IMR-90 (cell line): ENCODE measurements around the gene C11orf54. TPM values are rescaled to one million over a fixed set of nuclear protein-coding genes. Genes with fewer than 3 reads are reported as not detected.
A peak's percentile ranks its signal among the peaks of the same experiment; 100 is the strongest.

Experiments
- ATAC-seq: fragments of 200-7000 bp; cut with Tn5 transposase; 2 replicates; pipeline ENCODE4 v1.9.1; 2020; ENCODE audit warnings: low read depth, mild to moderate bottlenecking, moderate library complexity
- BruUV-seq: library from RNA; stranded (reverse); fragments of 400-500 nt; replicated peaks from 2 replicates; lab custom pipeline; 2021; lab: Mats Ljungman, UMichigan
- CTCF ChIA-PET: fragments of 300-600 bp; formaldehyde crosslinking; extraction: SDS; loops from one replicate; lab custom pipeline; 2021; ENCODE audit warnings: antibody characterized with exemption; lab: Yijun Ruan, JAX
- POLR2A ChIA-PET: fragments of 300-600 bp; sonication (Branson Sonifier 250); formaldehyde crosslinking; loops from one replicate; lab custom pipeline; 2022; ENCODE audit warnings: antibody characterized with exemption; ENCODE audit not compliant: unreplicated experiment; lab: Charles Lee
- DNase-seq: peaks from one replicate; pipeline ENCODE4 v3.0.0; 2013
- H2AFZ ChIP-seq: replicated peaks from 2 replicates; pipeline ENCODE3; 2013; ENCODE audit warnings: low read length, mild to moderate bottlenecking; ENCODE audit not compliant: poor library complexity
- H2AK5ac ChIP-seq: 2 replicates; pipeline ENCODE4 v1.6.1; 2013; ENCODE audit warnings: low read depth, low read length, inconsistent platforms
- H2AK9ac ChIP-seq: replicated peaks from 2 replicates; pipeline ENCODE3; 2013; ENCODE audit warnings: mild to moderate bottlenecking, low read depth, low read length, moderate library complexity; ENCODE audit not compliant: poor library complexity
- H2BK120ac ChIP-seq: 2 replicates; pipeline ENCODE4 v1.6.1; 2013; ENCODE audit warnings: low read depth, low read length, inconsistent platforms
- H2BK15ac ChIP-seq: 3 replicates; pipeline ENCODE4 v1.6.1; 2013; ENCODE audit warnings: low read depth, low read length, inconsistent platforms
- H2BK20ac ChIP-seq: 2 replicates; pipeline ENCODE4 v1.6.1; 2013; ENCODE audit warnings: low read depth, mild to moderate bottlenecking, inconsistent platforms, low read length, moderate library complexity
- H2BK5ac ChIP-seq: 2 replicates; pipeline ENCODE4 v1.6.1; 2013; ENCODE audit warnings: mild to moderate bottlenecking, low read depth, low read length, inconsistent platforms; ENCODE audit not compliant: poor library complexity, severe bottlenecking
- H3K14ac ChIP-seq: replicated peaks from 2 replicates; pipeline ENCODE4 v1.6.1; 2013; ENCODE audit warnings: low read depth, low read length, inconsistent platforms
- H3K18ac ChIP-seq: 2 replicates; pipeline ENCODE4 v1.6.1; 2013; ENCODE audit warnings: low read depth, low read length, control low read depth
- H3K23ac ChIP-seq: 2 replicates; pipeline ENCODE4 v1.6.1; 2013; ENCODE audit warnings: low read depth, low read length, inconsistent platforms
- H3K27ac ChIP-seq: 2 replicates; pipeline ENCODE4 v1.5.1; 2013; ENCODE audit warnings: mild to moderate bottlenecking, control low read depth, low read length; ENCODE audit not compliant: insufficient read depth
- H3K27me3 ChIP-seq: 2 replicates; pipeline ENCODE4 v1.6.1; 2013; ENCODE audit warnings: low read length; ENCODE audit not compliant: control insufficient read depth, insufficient read depth
- H3K36me3 ChIP-seq: 2 replicates; pipeline ENCODE4 v1.6.1; 2013; ENCODE audit warnings: low read length, mixed read lengths; ENCODE audit not compliant: control insufficient read depth, insufficient read depth
- H3K4ac ChIP-seq: 2 replicates; pipeline ENCODE4 v1.6.1; 2013; ENCODE audit warnings: low read depth, low read length, inconsistent platforms
- H3K4me1 ChIP-seq: 2 replicates; pipeline ENCODE4 v1.6.1; 2013; ENCODE audit warnings: low read length, mixed read lengths; ENCODE audit not compliant: control insufficient read depth, insufficient read depth
- H3K4me2 ChIP-seq: 2 replicates; pipeline ENCODE4 v1.6.1; 2013; ENCODE audit warnings: low read depth, mild to moderate bottlenecking, control low read depth, low read length, moderate library complexity
- H3K4me3 ChIP-seq: 2 replicates; pipeline ENCODE4 v1.5.1; 2013; ENCODE audit warnings: low read depth, mild to moderate bottlenecking, control low read depth, low read length, moderate library complexity; ENCODE audit not compliant: insufficient read depth
- H3K56ac ChIP-seq: 2 replicates; pipeline ENCODE4 v1.6.1; 2013; ENCODE audit warnings: low read length, inconsistent platforms; ENCODE audit not compliant: insufficient read depth; ENCODE audit errors: extremely low read depth
- H3K79me1 ChIP-seq, 2 experiments: 2 replicates each; pipeline ENCODE4 v1.6.1; 2013; ENCODE audit warnings: low read length in 2 of 2, inconsistent platforms in 1 of 2, low read depth in 1 of 2
- H3K9ac ChIP-seq: 2 replicates; pipeline ENCODE4 v1.6.1; 2013; ENCODE audit warnings: low read depth, low read length, control low read depth
- H3K9me1 ChIP-seq: 2 replicates; pipeline ENCODE4 v1.6.1; 2013; ENCODE audit warnings: low read length, inconsistent platforms; ENCODE audit not compliant: insufficient read depth
- H3K9me3 ChIP-seq: 2 replicates; pipeline ENCODE4 v1.6.1; 2013; ENCODE audit warnings: low read length; ENCODE audit not compliant: control insufficient read depth, insufficient read depth
- H4K20me1 ChIP-seq: 2 replicates; pipeline ENCODE4 v1.6.1; 2013; ENCODE audit warnings: low read length, inconsistent platforms; ENCODE audit not compliant: insufficient read depth
- H4K5ac ChIP-seq: 2 replicates; pipeline ENCODE4 v1.6.1; 2013; ENCODE audit warnings: mild to moderate bottlenecking, low read depth, low read length, control low read depth
- H4K8ac ChIP-seq, 2 experiments: 2 replicates each; pipeline ENCODE4 v1.6.1; 2013; ENCODE audit warnings: low read depth in 2 of 2, low read length in 2 of 2, control low read depth in 1 of 2, inconsistent platforms in 1 of 2
- H4K91ac ChIP-seq: 2 replicates; pipeline ENCODE4 v1.6.1; 2013; ENCODE audit warnings: low read depth, low read length, inconsistent platforms; ENCODE audit not compliant: insufficient read depth
- CEBPB ChIP-seq: IDR thresholded peaks from 2 replicates; pipeline ENCODE4 v1.6.1; 2012; ENCODE audit warnings: low read depth, low read length, improper control_type of control experiment
- POLR2A ChIP-seq: IDR thresholded peaks from 2 replicates; pipeline ENCODE4 v1.6.1; 2012; ENCODE audit warnings: mild to moderate bottlenecking, low read depth, low read length
- USF2 ChIP-seq: fragments of 150-350 bp; IDR thresholded peaks from 2 replicates; pipeline ENCODE4 v1.6.1; 2017; ENCODE audit warnings: mild to moderate bottlenecking, antibody characterized with exemption, low read length, low read depth
- WGBS, 2 experiments: methylation state at CpG; one replicate each; pipeline versions ENCODE4 v1.1.5 to v1.1.7; 2013; ENCODE audit warnings: missing lambda C conversion rate in 2 of 2; ENCODE audit not compliant: insufficient read length in 1 of 2; ENCODE audit errors: extremely low coverage in 2 of 2; 5-methylcytosine and 5-hydroxymethylcytosine counted together
- dilution Hi-C: fragments of 300-500 bp; cut with HindIII; formaldehyde crosslinking; loops from one replicate; pipeline ENCODE4 v1.14.3; 2018; ENCODE audit warnings: low sequenced_read_pairs; ENCODE audit not compliant: unreplicated experiment
- in situ Hi-C: fragments of 300-500 bp; cut with MboI; formaldehyde crosslinking; loops from 3 replicates; pipeline ENCODE4 v1.14.3; 2019; ENCODE audit warnings: low sequenced_read_pairs, inconsistent platforms, mixed read lengths
- intact Hi-C: fragments of 100-400 bp; cut with micrococcal nuclease; formaldehyde crosslinking; loops from 2 replicates; pipeline ENCODE4 v1.10.0; 2022
- polyA plus RNA-seq, 3 experiments: library from polyadenylated mRNA; depleted of rRNA; stranded (reverse); fragments of >200 nt; gene quantifications; 2 replicates each; pipeline ENCODE4 v1.2.3, GENCODE V29; 2012; ENCODE audit warnings: low replicate concordance in 1 of 3
- total RNA-seq: library from RNA; depleted of rRNA; stranded (reverse); fragments of >200 nt; gene quantifications from 2 replicates; pipeline ENCODE4 v1.2.3, GENCODE V29; 2012

C11orf54 gene
- total and polyA plus RNA-seq, 2 of the 4 experiments (the other 2 are of a cell fraction) = 13.7 to 16.0 TPM

- peaks cover 30% of the 10 kb centered on the region for H3K36me3 ChIP-seq
- peak overlapping the region; percentile 41 for H2AK5ac ChIP-seq
- peak overlapping the region; percentile 95 for H3K56ac ChIP-seq
- dilution Hi-C loops = no loop called here
- peak overlapping the region; percentile 100 for H3K9ac ChIP-seq
- H2BK15ac ChIP-seq = no peak overlapping the region
- no peak overlapping the region for H2AFZ ChIP-seq
- H3K27me3 ChIP-seq = no peaks in the 10 kb centered on the region
- H3K9me3 ChIP-seq = no peaks in the 10 kb centered on the region
- TF ChIP-seq POLR2A (0 out of 2 replicates have a peak, but pooled peaks have one; percentile 27), USF2 (no peak), CEBPB (0 out of 2 replicates have a peak, but pooled peaks have one; percentile 2)
- H2BK5ac ChIP-seq = peak overlapping the region; percentile 91
- 7% methylated on average over 4 of the region's 18 CpGs; no CpG with 5 or more reads in 1 of the 2 experiments for WGBS, 2 experiments
- ATAC-seq (no peak), DNase-seq (peak; percentile 56)
- 0 out of 2 replicates have a peak, but pooled peaks cover 2% of the 10 kb centered on the region for H3K9me1 ChIP-seq
- no peak overlapping the region for H2BK120ac ChIP-seq
- H3K27ac ChIP-seq = peak overlapping the region; percentile 94
- ChIA-PET POLR2A (interaction anchor here (0.6 to 1.5 kb wide), 6 partner anchors 11 to 989 kb away, joined by 3 to 9 read pairs (median 4); partner anchors contain the start of gene MED17), CTCF (no interaction called here)
- H3K23ac ChIP-seq = peak overlapping the region; percentile 12; the same call in 1 of the 2 replicates
- peak overlapping the region; percentile 0; the same call in 1 of the 2 replicates for H3K18ac ChIP-seq
- no TSS peak for BruUV-seq
- H4K8ac ChIP-seq = peak overlapping the region; percentile 86 to 97; a peak in 3 of 4 replicates
- peak overlapping the region; percentile 29; the same call in 1 of the 2 replicates for H4K91ac ChIP-seq
- peak overlapping the region; percentile 97 for H3K14ac ChIP-seq
- H3K4me2 ChIP-seq = peak overlapping the region; percentile 87
- H3K79me1 ChIP-seq = peaks cover 11 to 32% of the 10 kb centered on the region in 2 experiments; a peak in 3 of 4 replicates
- peaks cover 47% of the 10 kb centered on the region for H4K20me1 ChIP-seq
- H3K4me3 ChIP-seq = peak overlapping the region; percentile 70
- peak overlapping the region; percentile 83 for H2AK9ac ChIP-seq
- intact Hi-C loops = loop anchor here (2.0 kb wide), 1 partner anchor 765 kb away; no protein-coding TSS in a partner anchor
- no peak overlapping the region for H2BK20ac ChIP-seq
- H3K4me1 ChIP-seq = peaks cover 3% of the 10 kb centered on the region; the same call in 1 of the 2 replicates
- H4K5ac ChIP-seq = no peak overlapping the region
- peak overlapping the region; percentile 94 for H3K4ac ChIP-seq
- in situ Hi-C loops = no loop called here
These were observed 1.3 kb upstream of the C11orf54 start for GRCh38 chr11:93740031-93740729.
